Measurements from ENCODE around the gene COL19A1. TPM values are rescaled to one million over a fixed set of nuclear protein-coding genes. Genes with fewer than 3 reads are reported as not detected.
A peak's percentile ranks its signal among the peaks of the same experiment; 100 is the strongest.

Gene COL19A1
- total RNA-seq, 1 donor from 2014 or later: not detected

- no peak overlapping the region for H3K4me3 ChIP-seq
- no peaks in the 10 kb centered on the region for H3K27me3 ChIP-seq
- DNase-seq (no peak), ATAC-seq (peak; percentile 81)
- H3K9me3 ChIP-seq: no peaks in the 10 kb centered on the region
- no peaks in the 10 kb centered on the region for H3K4me1 ChIP-seq
- no peak overlapping the region for H3K27ac ChIP-seq
- peak; percentile 79 for TF ChIP-seq CTCF (IDR thresholded peaks at IDR 0.05)
- intact Hi-C loops (cut with DNase I): no loop called here
- no peaks in the 10 kb centered on the region for H3K36me3 ChIP-seq
Observed at GRCh38 chr6:70221025-70221714, 354.8 kb downstream of the COL19A1 start.

GRCh38 chr6:70221715-70222438 is 355.5 kb downstream of the COL19A1 start:
- H3K4me1 ChIP-seq: no peaks in the 10 kb centered on the region
- H3K9me3 ChIP-seq: no peaks in the 10 kb centered on the region
- intact Hi-C loops (cut with DNase I): no loop called here
- no peak overlapping the region for H3K4me3 ChIP-seq
- H3K36me3 ChIP-seq: no peaks in the 10 kb centered on the region
- H3K27ac ChIP-seq: no peak overlapping the region
- H3K27me3 ChIP-seq: no peaks in the 10 kb centered on the region
- no peak for TF ChIP-seq CTCF (IDR thresholded peaks at IDR 0.05)
- DNase-seq (no peak), ATAC-seq (no peak)

- Histone ChIP-seq H3K4me1 (no peaks in the 10 kb centered on the region), H3K27ac (no peak overlapping the region), H3K36me3 (no peaks in the 10 kb centered on the region), H3K27me3 (no peaks in the 10 kb centered on the region), H3K4me3 (no peak overlapping the region), H3K9me3 (no peaks in the 10 kb centered on the region)
- no peak for DNase-seq
- TF ChIP-seq CTCF (IDR thresholded peaks at IDR 0.05): no peak
- ATAC-seq: no peak
- intact Hi-C loops (cut with DNase I): no loop called here
Observed at GRCh38 chr6:70222439-70222749, 356.0 kb downstream of the COL19A1 start.

GRCh38 chr6:70225055-70225454 is 358.7 kb downstream of the COL19A1 start:
- H3K27me3 ChIP-seq: no peaks in the 10 kb centered on the region
- no peaks in the 10 kb centered on the region for H3K36me3 ChIP-seq
- DNase-seq (no peak), ATAC-seq (no peak)
- TF ChIP-seq CTCF (IDR thresholded peaks at IDR 0.05): no peak
- H3K9me3 ChIP-seq: no peaks in the 10 kb centered on the region
- no peak overlapping the region for H3K4me3 ChIP-seq
- H3K27ac ChIP-seq: no peak overlapping the region
- H3K4me1 ChIP-seq: no peaks in the 10 kb centered on the region
- intact Hi-C loops (cut with DNase I): no loop called here

- no peaks in the 10 kb centered on the region for H3K27me3 ChIP-seq
- H3K4me1 ChIP-seq: no peaks in the 10 kb centered on the region
- H3K9me3 ChIP-seq: no peaks in the 10 kb centered on the region
- intact Hi-C loops (cut with DNase I): no loop called here
- no peaks in the 10 kb centered on the region for H3K36me3 ChIP-seq
- no peak overlapping the region for H3K27ac ChIP-seq
- DNase-seq (no peak), ATAC-seq (no peak)
- no peak for TF ChIP-seq CTCF (IDR thresholded peaks at IDR 0.05)
- H3K4me3 ChIP-seq: no peak overlapping the region
Observed at GRCh38 chr6:70231311-70231710, 365.0 kb downstream of the COL19A1 start.
